K562 (cell line): ENCODE measurements around the gene GAL3ST1. TPM values are rescaled to one million over a fixed set of nuclear protein-coding genes. Genes with fewer than 3 reads are reported as not detected.

Source experiments
- ATAC-seq: fragments of 200-7000 bp; cut with Tn5 transposase; 3 replicates; pipeline ENCODE4 v1.9.1; 2020; ENCODE audit warnings: moderate library complexity
- BruUV-seq: library from RNA; stranded (reverse); fragments of 400-500 nt; replicated peaks from 2 replicates; lab custom pipeline; 2021; lab: Mats Ljungman, UMichigan
- CTCF ChIA-PET: fragments of 300-600 bp; formaldehyde crosslinking; extraction: SDS; loops from one replicate; lab custom pipeline; 2021; ENCODE audit warnings: low intra/inter-chr PET ratio; lab: Yijun Ruan, JAX
- POLR2A ChIA-PET: fragments of 300-600, 350-650 bp; sonication (Branson Sonifier 250); formaldehyde crosslinking; extraction: SDS; loops from one replicate; lab custom pipeline; 2021; ENCODE audit warnings: antibody characterized with exemption, inconsistent platforms; lab: Yijun Ruan, JAX
- DNase-seq, 4 experiments: peaks; one replicate each; pipeline versions ENCODE4 v3.0.0 to v3.0.0-alpha.2; 2011 to 2018; ENCODE audit warnings: low spot score in 3 of 4, mixed read lengths in 3 of 4; ENCODE audit errors: extremely low read depth in 1 of 4
- FAIRE-seq: peaks from 2 replicates; lab custom pipeline; 2011; peaks lifted over from hg19 to GRCh38; lab: Jason Lieb, UNC
- H2AFZ ChIP-seq: 2 replicates; pipeline ENCODE4 v1.6.0; 2011; ENCODE audit warnings: low read depth, low read length, control low read depth, inconsistent platforms
- H3K27ac ChIP-seq: fragments of 200-600 bp; 3 replicates; pipeline ENCODE4 v1.8.0; 2011; ENCODE audit warnings: low read depth, mild to moderate bottlenecking, control low read depth, inconsistent platforms, low read length, moderate library complexity, mixed read lengths; ENCODE audit errors: extremely low read depth
- H3K27me3 ChIP-seq, 2 experiments: fragments of 300-600 bp in 1 of 2; 2 replicates in 1 of 2; 3 replicates in 1 of 2; pipeline versions ENCODE4 v1.6.0 to v1.8.0; 2011; ENCODE audit warnings: inconsistent platforms in 2 of 2, low read length in 2 of 2, mild to moderate bottlenecking in 1 of 2, mixed read lengths in 1 of 2, moderate library complexity in 1 of 2; ENCODE audit not compliant: control insufficient read depth in 2 of 2, insufficient read depth in 2 of 2
- H3K36me3 ChIP-seq: fragments of 300-600 bp; 3 replicates; pipeline ENCODE4 v1.8.0; 2011; ENCODE audit warnings: mild to moderate bottlenecking, low read length, inconsistent platforms; ENCODE audit not compliant: control insufficient read depth, insufficient read depth
- H3K4me1 ChIP-seq, 2 experiments: fragments of 200-600 bp in 1 of 2; replicated peaks in 1 of 2; 2 replicates in 1 of 2; 3 replicates in 1 of 2; pipeline versions ENCODE4 v1.5.1 to v1.8.0; 2011; ENCODE audit warnings: inconsistent platforms in 2 of 2, low read length in 2 of 2, mild to moderate bottlenecking in 1 of 2, mixed read lengths in 1 of 2, moderate library complexity in 1 of 2; ENCODE audit not compliant: control insufficient read depth in 2 of 2, insufficient read depth in 2 of 2
- H3K4me2 ChIP-seq: 2 replicates; pipeline ENCODE4 v1.6.1; 2011; ENCODE audit warnings: low read length, control low read depth, inconsistent platforms, mixed read lengths; ENCODE audit not compliant: insufficient read depth
- H3K4me3 ChIP-seq: fragments of 200-600 bp; sonication (generic), shearing (Covaris generic); 2 replicates; pipeline ENCODE4 v1.5.1; 2016; ENCODE audit warnings: control low read depth, inconsistent platforms
- H3K79me2 ChIP-seq: fragments of 200-600 bp; 3 replicates; pipeline ENCODE4 v1.8.0; 2011; ENCODE audit warnings: low read length, inconsistent platforms; ENCODE audit not compliant: control insufficient read depth, insufficient read depth
- H3K9ac ChIP-seq, 2 experiments: 2 replicates each; pipeline versions ENCODE4 v1.6.0 to v1.6.1; 2011; ENCODE audit warnings: low read depth in 2 of 2, low read length in 2 of 2, control low read depth in 1 of 2, inconsistent platforms in 1 of 2, mild to moderate bottlenecking in 1 of 2, mixed read lengths in 1 of 2; ENCODE audit not compliant: insufficient read depth in 1 of 2
- H3K9me1 ChIP-seq: one replicate; pipeline ENCODE4 v1.6.0; 2011; ENCODE audit warnings: inconsistent platforms, mild to moderate bottlenecking, low read length, moderate library complexity; ENCODE audit not compliant: control insufficient read depth, insufficient read depth
- H3K9me3 ChIP-seq: replicated peaks from 2 replicates; pipeline ENCODE4 v1.5.1; 2011; ENCODE audit warnings: low read depth, low read length, inconsistent platforms; ENCODE audit not compliant: control insufficient read depth, insufficient read depth
- H4K20me1 ChIP-seq: replicated peaks from 2 replicates; pipeline ENCODE4 v1.6.1; 2011; ENCODE audit warnings: low read length, inconsistent platforms, mixed read lengths; ENCODE audit not compliant: control insufficient read depth, insufficient read depth
- ARID4B ChIP-seq: sonication (generic); formaldehyde crosslinking; IDR thresholded peaks from 2 replicates; pipeline ENCODE4 v1.8.0; 2022; ENCODE audit warnings: mild to moderate bottlenecking, missing genetic modification reagents
- CBFA2T3 ChIP-seq: fragments of 450-650 bp; IDR thresholded peaks from 2 replicates; pipeline ENCODE4 v1.6.1; 2017
- CTBP1 ChIP-seq: fragments of 450-650 bp; IDR thresholded peaks from 2 replicates; pipeline ENCODE4 v1.6.1; 2016; ENCODE audit warnings: borderline replicate concordance
- GABPB2 ChIP-seq: fragments of 250-450 bp; sonication (Bioruptor Pico); conservative IDR thresholded peaks from 2 replicates; pipeline ENCODE4 v1.5.1; 2021; ENCODE audit warnings: mild to moderate bottlenecking
- PHTF2 ChIP-seq: fragments of 250-450 bp; sonication (Bioruptor Pico); IDR thresholded peaks from 2 replicates; pipeline ENCODE4 v1.5.0; 2021; ENCODE audit warnings: mild to moderate bottlenecking
- POLR2G ChIP-seq: fragments of 200-400 bp; formaldehyde crosslinking; IDR thresholded peaks from 2 replicates; pipeline ENCODE4 v1.6.1; 2017; ENCODE audit warnings: low read depth, mild to moderate bottlenecking, antibody characterized with exemption, low read length, moderate library complexity
- ZC3H4 ChIP-seq: sonication (generic); formaldehyde crosslinking; IDR thresholded peaks from 2 replicates; pipeline ENCODE4 v1.9.0; 2021; ENCODE audit warnings: missing genetic modification reagents, borderline replicate concordance
- ZNF274 ChIP-seq: IDR thresholded peaks from 2 replicates; pipeline ENCODE4 v1.6.1; 2011; ENCODE audit warnings: low read depth, mild to moderate bottlenecking, low read length, moderate library complexity, borderline replicate concordance
- WGBS: fragments of 100-300 bp; shearing (Covaris generic); methylation state at CpG from one replicate; pipeline ENCODE4 v1.1.6; 2016; ENCODE audit warnings: low coverage, mixed read lengths; ENCODE audit not compliant: insufficient coverage; ENCODE audit errors: missing lambda C conversion rate; 5-methylcytosine and 5-hydroxymethylcytosine counted together
- in situ Hi-C: fragments of 300-500 bp; cut with MboI; formaldehyde crosslinking; loops from 4 replicates; pipeline ENCODE4 v1.15.0; 2018; ENCODE audit warnings: inconsistent platforms, mixed read lengths
- intact Hi-C: fragments of 100-400 bp; cut with micrococcal nuclease; formaldehyde crosslinking; loops from 2 replicates; pipeline ENCODE4 v1.14.2; 2022
- polyA plus RNA-seq, 8 experiments: library from polyadenylated mRNA; depleted of rRNA in 4 of 8; stranded (reverse) in 5 of 8; unstranded in 3 of 8; fragments of >200 nt; fragmentation: Nextera tagmentation in 2 of 8; fragmentation: Illumina TruSeq in 1 of 8; extraction: Ambion mirVana in 2 of 8; extraction: Trizol in 1 of 8; gene quantifications; 2 replicates each; pipeline versions ENCODE4 v1.2.1 to v1.2.3, GENCODE V29; 2011 to 2014; ENCODE audit warnings: inconsistent platforms in 1 of 8, missing spikeins in 1 of 8
- total RNA-seq, 7 experiments: library from RNA; depleted of rRNA in 6 of 7; stranded (reverse); fragments of >200 nt in 6 of 7; fragmentation: Illumina TruSeq in 2 of 7; extraction: Trizol in 2 of 7; gene quantifications; 2 replicates each; pipeline versions ENCODE4 v1.2.1 to v1.2.3, GENCODE V29; 2011 to 2021; ENCODE audit warnings: low replicate concordance in 1 of 7

The GAL3ST1 gene
- total and polyA plus RNA-seq, 9 of the 15 experiments (the other 6 are each of a cell fraction or from before 2014, with no cell fraction given), result 0.03 to 1.9 (median 0.33) TPM; not detected in 1

- FAIRE-seq, result peak; percentile 19
- POLR2A ChIA-PET, result interaction anchor here (0.6 to 0.8 kb wide), 2 partner anchors 10 to 609 kb away, joined by 3 to 5 read pairs; no protein-coding TSS in a partner anchor
- 10% methylated on average over 17 of the region's 64 CpGs for WGBS
- CTCF ChIA-PET, result no interaction called here
- H3K4me3 ChIP-seq, result peak overlapping the region; percentile 45
- intact Hi-C loops (no loop called here), in situ Hi-C loops (no loop called here)
- peak overlapping the region; percentile 71 for H3K4me2 ChIP-seq
- H3K27me3 ChIP-seq, result no peaks in the 10 kb centered on the region
- H3K79me2 ChIP-seq, result no peaks in the 10 kb centered on the region
- H3K9ac ChIP-seq, result peak overlapping the region; percentile 67 to 90
- DNase-seq, result peak; percentile 32 to 66 (median 36)
- H4K20me1 ChIP-seq, result no peaks in the 10 kb centered on the region
- no peaks in the 10 kb centered on the region for H3K36me3 ChIP-seq
- H2AFZ ChIP-seq, result peak overlapping the region; percentile 87
- H3K9me3 ChIP-seq, result no peaks in the 10 kb centered on the region
- H3K4me1 ChIP-seq, result peaks cover 6 to 19% of the 10 kb centered on the region in 2 experiments; a peak in 4 of 5 replicates
- peak; percentile 84 for ATAC-seq
- peak overlapping the region; percentile 51; the same call in 1 of the 3 replicates for H3K27ac ChIP-seq
- H3K9me1 ChIP-seq, result no peaks in the 10 kb centered on the region
- BruUV-seq, result no TSS peak
- no peak for TF ChIP-seq PHTF2 (CRISPR knock-in tag)
- no peak for TF ChIP-seq ARID4B
- TF ChIP-seq ZC3H4 (CRISPR knock-in tag), result no peak
- TF ChIP-seq CBFA2T3, result 0 out of 2 replicates have a peak, but pooled peaks have one; percentile 10
- peak; percentile 44; the same call in 1 of the 2 replicates for TF ChIP-seq CTBP1
- no peak for TF ChIP-seq ZNF274
- TF ChIP-seq POLR2G, result peak; percentile 84
- TF ChIP-seq GABPB2, result no peak
Observed at GRCh38 chr22:30541961-30542810, 32.3 kb downstream of the GAL3ST1 start.
